Activated CD4-positive, alpha-beta T cell treated with anti-CD3 and anti-CD28 coated beads, Interleukin-2, amount 50 U/mL, for 1 hour (primary cell): ENCODE data around the gene RUBCN.
A peak's percentile ranks its signal among the peaks of the same experiment; 100 is the strongest.
"Not testable (repeated sequence)": the region's sequence is repeated elsewhere in the genome, so short reads cannot be mapped to it uniquely, and the experiment has no call there.

Experiments
- DNase-seq: peaks from one replicate; pipeline ENCODE4 v3.0.0-alpha.2; 2020

Gene RUBCN

DNA sequence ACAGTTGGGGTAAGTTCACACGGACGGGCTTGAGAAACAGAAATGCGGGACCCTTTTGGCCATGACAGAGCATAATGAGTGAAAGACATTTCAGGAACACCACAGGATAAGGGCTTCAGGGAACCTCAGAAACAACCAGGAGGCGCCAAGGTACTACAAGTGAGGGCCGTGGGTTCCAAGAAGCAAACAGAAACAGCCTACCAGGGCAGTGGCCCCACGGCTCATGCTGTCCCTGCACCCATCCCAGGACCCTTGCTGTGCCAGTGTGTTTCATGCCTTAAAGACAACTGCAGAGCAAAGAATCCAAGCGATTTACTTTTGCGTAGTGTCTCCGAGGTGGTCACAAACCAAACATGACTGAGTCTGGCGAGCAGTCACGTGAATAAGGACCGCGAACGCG lies 54.0 kb downstream of the RUBCN start:
- no peak for DNase-seq

GRCh38 chr3:197680955-197681521 lies 55.7 kb downstream of the RUBCN start:
- DNase-seq = no peak

DNA sequence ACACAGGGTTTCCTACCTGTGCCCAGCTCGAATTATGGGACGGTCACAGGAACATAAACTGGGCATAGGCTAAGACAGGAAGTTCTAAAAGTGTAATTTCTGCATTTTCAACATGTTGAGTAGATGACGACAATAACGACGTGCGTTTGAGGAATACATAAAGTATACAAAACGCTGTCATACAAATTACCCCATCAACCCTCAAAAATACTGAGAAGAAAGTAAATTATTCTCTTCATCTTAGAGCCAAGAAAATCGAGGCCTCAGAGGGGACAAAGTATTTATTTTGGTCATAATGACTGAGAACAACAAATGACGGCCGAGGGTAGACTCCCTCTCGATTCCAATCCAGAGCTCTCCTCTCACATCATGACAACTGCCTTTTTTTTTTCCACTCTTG lies 60.8 kb downstream of the RUBCN start:
- DNase-seq = no peak

DNA sequence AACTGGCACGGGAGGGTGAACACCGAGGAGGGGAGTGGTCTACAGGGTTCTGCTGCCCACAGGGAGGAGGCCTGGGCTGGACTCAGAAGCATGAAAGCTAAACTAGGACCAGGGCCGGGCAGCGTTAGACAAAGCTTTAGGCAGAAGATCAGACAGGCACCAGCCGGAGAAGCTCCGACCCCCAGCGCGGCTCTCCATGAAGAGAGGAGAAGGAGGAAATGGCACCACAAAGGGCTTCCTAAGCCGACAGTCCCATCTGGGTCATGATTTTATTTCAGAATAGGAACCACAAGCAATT lies 61.2 kb downstream of the RUBCN start:
- no peak for DNase-seq

GRCh38 chr3:197674741-197675562 lies 61.8 kb downstream of the RUBCN start:
- no peak for DNase-seq

- no peak for DNase-seq
Observed at GRCh38 chr3:197673170-197673569, 63.5 kb downstream of the RUBCN start.

GRCh38 chr3:197670361-197670760 lies 66.3 kb downstream of the RUBCN start:
- DNase-seq = no peak

DNA sequence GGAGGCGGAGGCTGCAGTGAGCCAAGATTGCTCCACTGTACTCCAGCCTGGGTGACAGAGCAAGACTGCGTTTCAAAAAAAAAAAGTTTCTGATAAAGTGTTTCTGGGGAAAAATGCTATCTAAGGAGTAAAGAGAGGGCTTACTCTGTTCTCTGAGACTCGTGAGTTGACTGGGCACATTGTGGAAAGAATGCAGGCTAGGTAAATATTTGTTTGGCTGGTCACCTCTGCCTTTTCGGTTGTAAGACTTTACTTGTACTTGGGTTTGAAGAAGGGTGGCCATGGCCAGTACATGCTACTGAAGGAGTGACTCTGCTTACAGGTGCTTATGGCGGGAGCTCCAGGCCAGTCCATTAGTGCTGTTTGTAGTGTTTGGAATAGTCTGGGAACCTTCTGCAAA lies 68.7 kb downstream of the RUBCN start:
- no peak for DNase-seq

- not testable (repeated sequence) for DNase-seq
Observed at GRCh38 chr3:197667293-197667692, 69.4 kb downstream of the RUBCN start.

GRCh38 chr3:197666221-197666842 lies 70.4 kb downstream of the RUBCN start:
- not testable (repeated sequence) for DNase-seq

GRCh38 chr3:197665549-197665948 lies 71.2 kb downstream of the RUBCN start:
- DNase-seq = not testable (repeated sequence)

- not testable (repeated sequence) for DNase-seq
Observed at GRCh38 chr3:197665142-197665491, 71.6 kb downstream of the RUBCN start.

DNA sequence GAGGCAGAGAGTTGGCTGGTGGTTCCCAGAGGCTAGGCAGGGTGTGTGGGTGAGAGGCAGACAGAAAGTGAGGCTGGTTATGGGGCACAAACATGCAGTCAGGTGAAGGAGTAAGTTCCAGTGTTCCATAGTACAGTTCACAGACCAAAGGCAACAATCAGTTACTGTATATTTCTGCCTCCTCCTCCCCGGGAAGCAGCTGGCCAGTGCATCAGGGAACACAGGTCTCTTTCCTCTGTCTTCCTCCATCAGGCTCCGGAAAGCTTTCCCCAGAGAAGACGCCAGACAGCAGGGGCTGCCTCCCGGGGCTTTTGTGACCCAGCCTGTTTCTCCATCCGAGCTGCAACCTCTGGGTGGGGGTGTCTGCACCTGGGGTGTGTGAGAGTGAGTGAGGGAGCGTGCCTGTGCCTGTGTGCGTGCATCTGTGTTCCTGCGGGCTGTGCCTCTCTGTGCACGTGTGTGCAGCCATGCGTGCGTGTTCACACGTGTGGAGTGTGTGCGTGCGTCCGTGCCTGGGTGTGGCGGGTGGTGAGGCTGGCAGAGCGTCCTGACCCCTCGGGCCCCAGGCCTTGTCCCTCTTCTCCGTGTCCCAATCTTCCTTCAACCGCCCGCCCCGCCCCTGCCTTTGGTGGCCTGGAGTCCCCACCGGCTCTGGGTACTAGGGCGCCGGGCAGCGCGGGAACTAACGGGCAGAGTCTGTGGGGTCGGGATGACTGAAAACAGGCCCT lies 72.1 kb downstream of the RUBCN start:
- peak; percentile 11 for DNase-seq

DNA sequence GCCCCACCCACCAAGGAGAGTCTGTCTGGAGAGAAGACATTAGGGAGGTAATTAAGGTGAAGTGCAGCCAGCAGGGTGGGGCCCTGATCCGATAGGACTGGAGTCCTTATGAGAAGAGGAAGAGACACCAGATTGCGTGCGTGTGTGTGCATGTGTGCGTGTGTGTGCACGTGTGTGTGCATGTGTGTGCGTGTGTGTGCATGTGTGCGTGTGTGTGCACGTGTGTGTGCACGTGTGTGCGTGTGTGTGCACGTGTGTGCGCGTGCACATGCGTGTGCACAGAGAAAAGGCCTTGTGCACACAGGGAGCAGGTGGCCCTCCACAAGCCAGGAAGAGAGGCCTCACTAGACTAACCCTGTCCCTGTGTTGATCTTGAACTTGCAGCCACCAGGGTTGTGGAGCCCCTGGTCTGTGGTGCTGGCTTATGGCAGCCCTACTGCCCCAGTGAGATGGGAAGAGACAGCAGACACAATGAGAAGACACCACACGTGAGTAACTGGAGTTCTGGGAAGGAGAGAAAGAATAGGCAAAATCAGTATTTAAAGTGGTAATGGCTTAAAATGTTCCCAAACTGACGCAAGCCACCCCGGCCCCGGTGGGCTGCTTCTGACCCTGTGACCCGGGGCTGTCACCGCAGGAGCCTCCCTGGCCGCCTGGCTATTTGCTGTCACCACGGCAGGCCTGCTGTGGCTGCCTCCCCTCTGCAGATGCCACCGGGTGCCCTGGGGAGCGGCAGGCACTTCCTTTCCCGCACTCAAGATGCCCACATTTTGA lies 73.2 kb downstream of the RUBCN start:
- DNase-seq = not testable (repeated sequence)

GRCh38 chr3:197662352-197662751 lies 74.4 kb downstream of the RUBCN start:
- not testable (repeated sequence) for DNase-seq

GRCh38 chr3:197661874-197662273 lies 74.8 kb downstream of the RUBCN start:
- DNase-seq = not testable (repeated sequence)

- DNase-seq = not testable (repeated sequence)
Observed at GRCh38 chr3:197661234-197661834, 75.4 kb downstream of the RUBCN start.

DNA sequence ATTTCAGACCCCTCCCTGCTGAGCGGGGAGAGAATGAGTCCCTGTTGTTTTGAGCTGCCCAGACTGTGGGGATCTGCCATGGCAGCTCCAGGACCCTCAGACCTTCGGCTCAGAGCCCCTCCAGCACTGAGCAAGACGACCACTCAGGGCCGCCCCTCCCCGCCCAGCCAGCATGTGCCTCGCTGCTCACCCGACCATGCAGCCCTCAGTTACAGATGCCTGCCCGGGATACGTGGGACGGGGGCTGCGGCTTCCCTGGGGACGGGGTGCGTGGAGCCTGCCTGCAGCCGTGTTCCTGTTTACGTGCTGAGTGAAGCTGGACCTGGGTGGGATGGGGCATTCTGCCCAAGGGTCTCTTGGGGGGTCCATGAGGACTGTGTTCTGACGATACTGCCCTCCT lies 77.0 kb downstream of the RUBCN start:
- not testable (repeated sequence) for DNase-seq

GRCh38 chr3:197659144-197659543 lies 77.6 kb downstream of the RUBCN start:
- not testable (repeated sequence) for DNase-seq

DNA sequence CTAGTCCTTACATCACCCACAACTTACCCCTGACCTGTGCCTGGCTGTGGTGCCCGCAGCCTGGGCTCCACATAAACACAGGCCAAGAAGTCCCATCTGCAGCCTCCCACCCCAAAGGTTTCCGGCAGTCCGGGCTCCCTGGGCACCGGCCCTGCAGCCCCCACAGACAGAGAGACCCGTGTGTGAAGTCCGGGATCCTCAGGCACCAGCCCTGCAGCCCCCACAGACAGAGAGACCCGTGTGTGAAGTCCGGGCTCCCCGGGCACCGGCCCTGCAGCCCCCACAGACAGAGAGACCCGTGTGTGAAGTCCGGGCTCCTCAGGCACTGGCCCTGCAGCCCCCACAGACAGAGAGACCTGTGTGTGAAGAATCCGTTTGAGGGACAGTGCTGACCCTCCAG lies 78.0 kb downstream of the RUBCN start:
- not testable (repeated sequence) for DNase-seq

DNA sequence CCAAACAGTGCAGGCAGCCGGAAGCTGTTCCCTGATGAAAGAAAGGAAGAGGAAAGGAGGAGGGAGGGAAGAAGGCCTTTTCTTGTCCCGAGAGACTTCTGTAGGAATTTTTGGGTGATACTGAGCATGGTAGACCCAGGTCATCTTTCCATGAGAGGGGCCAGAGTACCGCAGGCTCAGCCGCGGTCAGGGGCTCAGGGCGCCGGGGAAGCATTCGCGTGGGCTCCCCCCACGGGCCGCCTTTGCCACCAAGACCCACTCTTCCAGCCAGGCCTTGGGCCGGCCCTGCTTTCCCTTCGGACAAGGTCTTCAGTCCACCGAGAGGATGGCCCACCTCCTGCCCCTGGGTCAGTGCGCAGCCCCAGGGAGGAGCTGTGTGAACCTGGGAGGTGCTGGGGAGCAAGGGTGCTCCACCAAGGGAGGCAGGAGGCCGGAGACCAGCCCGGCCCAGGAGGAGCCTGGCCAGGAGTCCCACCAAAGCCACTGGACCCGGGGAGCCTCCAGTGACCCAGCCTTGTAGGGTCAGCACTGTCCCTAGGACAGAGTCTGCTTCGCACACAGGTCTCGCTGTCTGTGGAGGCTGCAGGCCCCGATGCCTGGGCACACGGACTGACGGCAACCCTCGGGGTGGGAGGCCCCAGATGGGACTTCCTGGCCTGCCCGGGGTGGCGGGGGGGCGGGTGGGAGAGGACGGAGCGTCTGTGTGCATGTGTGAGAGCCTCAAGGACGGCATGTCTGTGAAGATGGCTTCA lies 79.0 kb downstream of the RUBCN start:
- not testable (repeated sequence) for DNase-seq

GRCh38 chr3:197656960-197657359 lies 79.7 kb downstream of the RUBCN start:
- DNase-seq = not testable (repeated sequence)
